AG20443 (cell line): ENCODE measurements around the gene MAP2K6.
A peak's percentile ranks its signal among the peaks of the same experiment; 100 is the strongest.

Experiments
- DNase-seq: peaks from one replicate; pipeline ENCODE4 v3.0.0; 2012; ENCODE audit warnings: low spot score, mixed read lengths

Gene MAP2K6

GRCh38 chr17:69427486-69428197, 13.1 kb downstream of the MAP2K6 start:
- no peak for DNase-seq

GRCh38 chr17:69428252-69428980, 13.9 kb downstream of the MAP2K6 start:
- no peak for DNase-seq

DNA sequence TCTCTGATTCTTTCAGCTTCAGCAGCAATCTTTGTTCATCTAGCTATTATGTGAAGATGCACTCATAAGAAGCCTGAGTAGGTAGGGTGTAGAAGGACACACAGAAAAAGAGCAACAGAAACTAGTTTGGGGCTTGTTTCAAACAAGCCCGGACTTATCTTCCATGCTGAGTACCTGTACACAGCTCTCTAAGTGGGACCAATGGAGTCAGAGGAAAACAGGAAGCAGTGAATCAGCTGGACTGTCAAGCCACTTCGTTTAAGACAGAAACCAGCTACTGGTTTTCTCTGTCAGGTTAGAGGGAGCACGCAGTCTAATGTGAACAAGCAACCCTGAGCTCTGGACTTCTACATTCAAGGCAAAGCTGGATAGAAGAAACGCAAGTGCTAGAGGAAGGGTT, 16.0 kb downstream of the MAP2K6 start:
- no peak for DNase-seq

DNA sequence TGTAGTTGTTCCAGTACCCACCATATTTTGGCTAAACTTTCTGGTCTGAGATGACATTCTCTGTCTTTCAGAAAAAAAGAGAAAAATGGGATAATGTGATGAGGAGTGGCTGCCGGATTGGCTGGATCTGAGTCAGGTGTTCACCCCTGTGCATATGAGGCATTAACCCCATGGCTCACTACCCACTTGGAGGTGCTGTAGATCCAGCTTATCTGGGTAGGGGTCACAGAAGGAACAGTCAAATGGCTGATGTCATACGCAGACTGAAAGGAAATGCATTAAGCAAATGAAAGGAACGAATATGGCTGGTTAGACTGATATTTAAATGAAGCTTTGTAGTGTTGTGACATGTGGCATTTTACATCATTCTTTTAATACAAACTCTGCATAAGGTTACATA, 17.3 kb downstream of the MAP2K6 start:
- no peak for DNase-seq

GRCh38 chr17:69433093-69433492, 18.6 kb downstream of the MAP2K6 start:
- no peak for DNase-seq

DNA sequence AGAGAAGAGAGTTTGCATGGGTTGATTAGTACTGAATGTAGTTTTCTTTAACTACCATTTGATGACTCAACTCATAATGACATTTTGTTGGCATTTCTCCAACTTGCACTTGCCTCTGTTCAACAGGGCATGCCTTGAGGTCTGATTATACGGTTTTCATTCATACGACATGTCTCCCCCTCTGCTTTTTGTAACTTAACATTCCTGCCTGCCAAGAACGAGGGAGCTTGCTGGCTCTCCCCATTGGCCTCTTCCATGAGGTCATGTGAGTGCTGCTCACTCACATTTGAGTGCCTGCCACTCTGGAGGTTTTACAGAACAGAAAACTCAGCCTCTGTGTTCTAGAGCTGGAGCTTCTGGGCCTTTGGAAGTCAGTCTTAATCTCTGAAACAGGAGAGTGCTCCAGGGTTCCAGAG, 19.7 kb downstream of the MAP2K6 start:
- no peak for DNase-seq

DNA sequence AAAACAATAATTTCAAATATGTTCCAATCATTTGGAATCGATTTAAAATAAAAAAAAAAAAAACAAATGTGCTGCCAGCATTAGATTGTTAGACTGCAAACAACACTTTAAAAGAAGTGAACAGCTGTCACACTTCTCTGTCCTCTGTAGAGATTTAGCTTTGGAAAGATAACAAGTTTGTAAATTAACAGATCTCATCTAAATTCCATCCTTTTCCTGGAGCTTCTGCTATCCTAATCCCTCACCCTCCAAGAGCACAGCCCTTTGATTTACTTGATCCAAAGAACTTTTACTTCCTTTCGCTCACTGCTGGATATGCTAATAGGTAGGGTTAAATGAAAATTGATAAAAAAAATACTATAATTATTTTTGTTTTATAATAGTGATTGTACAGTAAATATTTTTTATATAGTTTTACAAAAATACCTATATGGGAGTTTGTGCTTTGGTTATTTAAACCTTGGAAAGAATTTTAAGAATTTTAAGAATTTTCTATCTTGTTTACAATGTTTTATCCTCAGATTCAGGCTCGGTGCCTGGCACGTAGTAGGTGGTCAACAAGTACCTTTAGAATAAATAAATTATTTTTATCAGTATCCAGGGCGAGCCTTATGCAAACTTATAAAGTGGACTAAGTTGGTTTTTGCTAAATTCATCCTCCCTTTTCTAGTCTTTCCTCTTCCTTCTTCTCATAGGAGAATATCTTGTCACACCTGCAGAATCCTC, 21.6 kb downstream of the MAP2K6 start:
- no peak for DNase-seq

DNA sequence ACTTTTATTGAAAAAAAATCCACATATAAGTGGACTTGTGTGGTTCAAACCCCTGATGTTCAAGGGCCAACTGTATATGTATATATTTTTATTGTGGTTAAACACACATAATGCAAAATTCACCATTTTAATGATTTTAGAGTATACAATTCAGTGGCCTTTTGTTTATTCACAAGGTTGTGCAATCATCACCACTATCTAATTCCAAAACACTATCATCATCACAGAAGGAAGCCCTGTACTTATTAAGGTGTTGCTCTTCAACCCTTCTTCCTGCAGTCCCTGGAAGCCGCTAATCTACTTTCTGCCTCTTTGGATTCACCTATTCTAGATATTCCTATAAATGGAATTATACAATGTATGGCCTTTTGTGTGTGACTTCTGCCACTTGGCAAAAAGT, 23.0 kb downstream of the MAP2K6 start:
- DNase-seq = no peak

- DNase-seq = no peak
Measured at GRCh38 chr17:69438776-69439175, 24.3 kb downstream of the MAP2K6 start.

- no peak for DNase-seq
Measured at GRCh38 chr17:69441179-69441578, 26.7 kb downstream of the MAP2K6 start.

DNA sequence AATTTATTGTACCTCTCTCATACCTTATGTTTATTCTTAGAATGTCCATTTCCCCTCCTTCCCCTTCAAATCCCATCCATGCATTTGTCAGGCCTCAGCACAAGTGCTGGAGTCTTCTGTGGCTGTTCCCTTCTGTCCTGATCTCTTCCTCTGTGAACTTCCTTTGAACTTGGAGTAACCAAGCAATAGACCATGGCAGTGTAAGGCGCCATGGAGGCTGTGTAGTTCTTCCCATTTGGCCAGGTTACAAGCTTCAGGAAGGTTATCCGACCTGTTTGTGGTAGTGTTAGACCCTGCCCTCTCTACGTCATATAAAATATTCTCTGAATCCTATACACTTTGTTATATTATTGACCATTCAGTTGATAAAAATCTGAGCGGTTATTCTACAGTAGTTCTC, 28.6 kb downstream of the MAP2K6 start:
- DNase-seq = no peak

GRCh38 chr17:69444023-69444422, 29.5 kb downstream of the MAP2K6 start:
- DNase-seq = no peak

- no peak for DNase-seq
Measured at GRCh38 chr17:69445132-69445531, 30.6 kb downstream of the MAP2K6 start.

DNA sequence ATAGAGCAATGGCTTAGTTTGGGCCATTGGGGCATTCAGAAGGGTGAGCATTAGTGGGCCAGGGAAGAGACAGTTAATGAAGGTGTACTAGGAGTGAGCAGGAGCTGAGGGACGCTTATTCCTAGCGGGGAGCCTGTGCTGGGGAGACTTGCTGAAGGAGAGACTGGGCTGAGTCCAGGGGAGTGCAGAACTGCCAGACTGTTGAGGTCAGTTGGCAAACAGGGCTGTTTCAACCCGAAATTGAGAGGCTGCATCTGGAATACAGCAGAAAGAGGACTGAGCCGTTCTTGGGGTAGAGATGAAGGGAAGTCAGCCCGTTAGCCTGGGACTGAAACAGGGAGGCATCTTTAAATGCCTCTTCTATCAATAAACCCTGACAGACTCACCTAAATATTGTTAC, 33.2 kb downstream of the MAP2K6 start:
- DNase-seq = peak; percentile 32

DNA sequence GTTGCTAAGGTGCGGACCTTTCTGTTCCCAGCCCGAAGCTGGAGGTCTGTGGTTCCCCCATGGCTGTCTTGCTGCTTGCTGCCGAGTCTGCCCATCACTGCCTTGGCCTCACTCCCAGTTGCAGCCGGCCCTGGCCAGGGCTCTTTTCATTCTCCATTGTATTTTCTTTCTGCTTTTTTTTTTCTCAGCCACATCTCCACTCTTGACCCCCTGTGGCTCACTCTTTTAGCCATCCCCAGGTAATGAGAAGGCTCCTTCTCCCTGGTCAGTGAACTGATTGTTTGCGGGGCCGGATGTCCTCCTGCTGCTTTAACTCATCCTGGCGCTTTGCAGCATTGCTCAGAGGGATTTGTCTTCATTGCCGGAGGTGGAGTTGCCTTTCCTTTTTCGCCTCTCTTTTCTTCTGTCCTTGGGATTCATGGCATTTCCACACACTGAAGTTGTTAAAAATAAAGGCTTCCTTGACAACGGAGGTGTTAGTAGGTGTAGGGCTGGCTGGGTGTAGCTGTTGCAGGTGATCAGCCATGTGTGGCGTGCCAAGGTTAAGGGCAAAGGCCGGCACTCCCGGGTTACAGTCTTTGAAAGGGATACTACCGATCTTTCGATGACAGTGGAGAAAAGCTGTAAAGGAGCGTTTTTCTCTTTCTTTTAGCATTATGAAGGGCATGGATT, 34.1 kb downstream of the MAP2K6 start:
- DNase-seq = peak; percentile 28

GRCh38 chr17:69450131-69450530, 35.6 kb downstream of the MAP2K6 start:
- DNase-seq = no peak

DNA sequence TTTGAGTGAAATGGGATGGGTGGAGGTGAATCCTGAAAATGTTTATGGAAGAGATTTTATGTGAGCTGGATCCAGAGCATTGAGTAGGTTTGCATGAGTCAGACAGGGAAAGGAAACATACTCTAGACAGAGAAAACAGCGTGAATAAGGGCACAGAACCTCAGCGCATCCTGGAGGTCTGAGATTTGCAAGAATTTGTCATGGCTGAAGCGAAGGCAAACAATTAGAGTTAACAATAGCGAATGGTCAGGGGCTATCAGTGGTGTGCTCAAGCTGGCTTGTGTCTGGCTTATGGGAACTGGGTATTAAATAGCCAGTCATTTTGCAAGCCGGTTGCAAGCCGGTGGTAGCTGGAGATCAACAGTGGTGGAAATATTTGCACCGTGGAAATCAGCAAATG, 36.4 kb downstream of the MAP2K6 start:
- no peak for DNase-seq

DNA sequence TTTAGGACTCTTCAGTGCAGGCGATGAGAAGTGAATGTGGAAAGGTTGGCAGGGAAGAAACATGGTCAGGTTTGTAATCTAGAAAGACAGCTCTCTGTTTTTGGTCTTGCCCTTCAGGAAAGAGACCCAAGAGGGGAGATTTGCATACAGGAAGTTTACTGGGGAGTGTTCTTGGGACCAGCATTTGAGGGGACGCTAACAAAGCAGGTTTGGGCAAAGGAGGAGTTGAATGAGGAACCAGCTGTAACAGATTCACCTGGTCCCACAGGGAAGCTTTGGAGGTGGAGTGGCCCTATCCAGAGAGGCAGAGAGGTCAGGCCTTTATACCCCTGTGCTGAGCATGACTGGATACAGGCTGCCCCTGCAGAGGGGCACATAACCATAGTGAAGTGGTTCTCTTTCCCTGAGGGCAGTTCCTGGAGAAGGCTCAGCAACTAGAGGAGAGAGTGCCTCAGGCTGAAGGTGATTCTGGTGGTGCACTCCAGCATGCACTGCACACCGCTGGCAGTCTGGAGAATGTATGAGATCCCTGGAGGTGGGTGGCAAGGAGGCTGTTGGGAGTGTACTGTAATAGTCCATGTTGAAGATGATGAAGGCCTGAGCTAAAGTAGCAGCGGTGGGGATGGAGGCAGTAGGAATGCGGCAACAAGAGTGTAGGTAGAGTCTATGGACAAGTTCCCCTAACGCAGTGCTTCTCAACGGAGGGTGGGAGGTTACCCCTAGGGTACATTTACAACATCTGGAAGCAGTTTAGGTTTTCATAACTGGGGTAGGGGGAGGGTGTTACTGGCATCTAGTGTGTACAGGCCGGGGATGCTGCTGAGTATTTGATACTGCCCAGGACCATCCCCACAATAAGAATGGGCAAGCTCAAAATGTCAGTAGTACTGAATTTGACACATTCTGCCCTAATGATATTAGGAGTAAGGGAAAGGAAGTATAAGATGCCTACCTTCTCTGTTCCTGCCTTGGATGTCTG, 37.2 kb downstream of the MAP2K6 start:
- no peak for DNase-seq

- DNase-seq = no peak
Measured at GRCh38 chr17:69452664-69453260, 38.3 kb downstream of the MAP2K6 start.

DNA sequence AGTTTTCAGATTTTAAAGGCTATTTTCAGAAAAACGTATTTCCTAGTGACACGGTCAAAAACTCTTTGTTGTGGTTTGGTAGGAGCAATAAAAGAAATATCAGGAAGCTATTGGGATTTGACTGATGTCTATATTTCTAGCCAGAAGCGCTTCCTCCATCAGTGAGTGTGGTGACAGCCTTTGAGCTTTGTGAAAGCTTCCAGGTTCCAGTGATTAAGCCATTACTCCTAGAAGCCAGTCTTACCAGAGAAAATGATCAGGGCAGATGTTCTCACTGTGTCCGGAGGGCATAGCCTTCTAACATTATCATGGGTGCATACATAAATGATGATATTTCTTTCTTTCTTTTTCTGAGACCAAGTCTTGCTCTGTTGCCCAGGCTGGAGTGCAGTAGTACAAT, 39.6 kb downstream of the MAP2K6 start:
- DNase-seq = no peak

GRCh38 chr17:69455040-69455439, 40.5 kb downstream of the MAP2K6 start:
- no peak for DNase-seq
